PC-3 (cell line): ENCODE measurements around the gene TSPAN16. TPM values are rescaled to one million over a fixed set of nuclear protein-coding genes. Genes with fewer than 3 reads are reported as not detected.

ENCODE experiments used
- ATAC-seq: fragments of 200-7000 bp; cut with Tn5 transposase; 2 replicates; pipeline ENCODE4 v1.9.1; 2020; ENCODE audit warnings: mild to moderate bottlenecking, moderate library complexity
- BruUV-seq: library from RNA; stranded (reverse); fragments of 400-500 nt; replicated peaks from 2 replicates; lab custom pipeline; 2021; lab: Mats Ljungman, UMichigan
- CTCF ChIA-PET: fragments of 300-600 bp; sonication (Branson Sonifier 250); formaldehyde crosslinking; loops from one replicate; lab custom pipeline; 2022; ENCODE audit warnings: antibody characterized with exemption; lab: Charles Lee
- POLR2A ChIA-PET: fragments of 300-600 bp; sonication (Branson Sonifier 250); formaldehyde crosslinking; loops from one replicate; lab custom pipeline; 2022; ENCODE audit warnings: antibody characterized with exemption; ENCODE audit not compliant: unreplicated experiment; lab: Charles Lee
- DNase-seq: peaks from one replicate; pipeline ENCODE4 v3.0.0-alpha.2; 2015
- H2AFZ ChIP-seq: fragments of 300-600 bp; sonication (generic); 2 replicates; pipeline ENCODE4 v1.6.0; 2016; ENCODE audit warnings: antibody characterized with exemption, low read length
- H3F3A ChIP-seq: fragments of 300-600 bp; sonication (generic); one replicate; pipeline ENCODE4 v1.6.0; 2017; ENCODE audit warnings: antibody characterized with exemption, low read length, control low read depth, mild to moderate bottlenecking; ENCODE audit not compliant: unreplicated experiment
- H3K27ac ChIP-seq: fragments of 300-600 bp; sonication (generic); 2 replicates; pipeline ENCODE4 v1.5.1; 2016; ENCODE audit warnings: mild to moderate bottlenecking, low read length
- H3K27me3 ChIP-seq: fragments of 300-600 bp; sonication (generic); 2 replicates; pipeline ENCODE4 v1.6.1; 2016; ENCODE audit warnings: low read length, mixed read lengths
- H3K36me3 ChIP-seq: fragments of 300-600 bp; sonication (generic); 2 replicates; pipeline ENCODE4 v1.6.1; 2016; ENCODE audit warnings: low read depth, mixed run types, low read length, mixed read lengths
- H3K4me1 ChIP-seq: fragments of 300-600 bp; sonication (generic); 2 replicates; pipeline ENCODE4 v1.5.1; 2016; ENCODE audit warnings: low read length; ENCODE audit not compliant: insufficient read depth
- H3K4me2 ChIP-seq: fragments of 300-600 bp; sonication (generic); 2 replicates; pipeline ENCODE4 v1.6.0; 2016; ENCODE audit warnings: low read length
- H3K4me3 ChIP-seq: fragments of 300-600 bp; sonication (generic); 2 replicates; pipeline ENCODE4 v1.5.1; 2016; ENCODE audit warnings: mild to moderate bottlenecking, low read length, mixed read lengths
- H3K79me2 ChIP-seq: fragments of 300-600 bp; sonication (generic); 2 replicates; pipeline ENCODE4 v1.6.1; 2017; ENCODE audit warnings: low read length, mixed read lengths
- H3K9ac ChIP-seq: fragments of 300-600 bp; sonication (generic); 2 replicates; pipeline ENCODE4 v1.6.0; 2016; ENCODE audit warnings: mild to moderate bottlenecking, low read length
- H3K9me2 ChIP-seq: fragments of 300-600 bp; sonication (generic); replicated peaks from 2 replicates; pipeline ENCODE4 v1.6.1; 2016; ENCODE audit warnings: mixed run types, low read length, mixed read lengths
- H3K9me3 ChIP-seq: fragments of 300-600 bp; sonication (generic); 2 replicates; pipeline ENCODE4 v1.6.1; 2016; ENCODE audit warnings: low read length, mixed read lengths
- H4K20me1 ChIP-seq: fragments of 300-600 bp; sonication (generic); 2 replicates; pipeline ENCODE4 v1.6.1; 2016; ENCODE audit warnings: low read length, mixed read lengths
- EZH2 ChIP-seq: fragments of 300-600 bp; sonication (generic); IDR thresholded peaks from one replicate; pipeline ENCODE4 v1.6.1; 2017; ENCODE audit warnings: antibody characterized with exemption, mild to moderate bottlenecking, low read length; ENCODE audit not compliant: unreplicated experiment
- EZH2phosphoT487 ChIP-seq: fragments of 300-600 bp; sonication (generic); IDR thresholded peaks from 2 replicates; pipeline ENCODE4 v1.6.1; 2018; ENCODE audit warnings: mild to moderate bottlenecking, antibody characterized with exemption, low read length, borderline replicate concordance
- intact Hi-C: fragments of 100-400 bp; cut with micrococcal nuclease; formaldehyde crosslinking; loops from 2 replicates; pipeline ENCODE4 v1.9.0; 2023
- total RNA-seq: library from RNA; depleted of rRNA; stranded (reverse); fragments of >200 nt; gene quantifications from 2 replicates; pipeline ENCODE4 v1.2.3, GENCODE V29; 2014
- TF ChIP-seq, protein P1 (sequence below): fragments of 300-600 bp; sonication (generic); conservative IDR thresholded peaks from 2 replicates; pipeline ENCODE4 v1.5.1; 2017; ENCODE audit warnings: antibody characterized with exemption, low read depth, mild to moderate bottlenecking, low read length

The TSPAN16 gene
- total RNA-seq, 1 experiment from 2014 or later: not detected

DNA sequence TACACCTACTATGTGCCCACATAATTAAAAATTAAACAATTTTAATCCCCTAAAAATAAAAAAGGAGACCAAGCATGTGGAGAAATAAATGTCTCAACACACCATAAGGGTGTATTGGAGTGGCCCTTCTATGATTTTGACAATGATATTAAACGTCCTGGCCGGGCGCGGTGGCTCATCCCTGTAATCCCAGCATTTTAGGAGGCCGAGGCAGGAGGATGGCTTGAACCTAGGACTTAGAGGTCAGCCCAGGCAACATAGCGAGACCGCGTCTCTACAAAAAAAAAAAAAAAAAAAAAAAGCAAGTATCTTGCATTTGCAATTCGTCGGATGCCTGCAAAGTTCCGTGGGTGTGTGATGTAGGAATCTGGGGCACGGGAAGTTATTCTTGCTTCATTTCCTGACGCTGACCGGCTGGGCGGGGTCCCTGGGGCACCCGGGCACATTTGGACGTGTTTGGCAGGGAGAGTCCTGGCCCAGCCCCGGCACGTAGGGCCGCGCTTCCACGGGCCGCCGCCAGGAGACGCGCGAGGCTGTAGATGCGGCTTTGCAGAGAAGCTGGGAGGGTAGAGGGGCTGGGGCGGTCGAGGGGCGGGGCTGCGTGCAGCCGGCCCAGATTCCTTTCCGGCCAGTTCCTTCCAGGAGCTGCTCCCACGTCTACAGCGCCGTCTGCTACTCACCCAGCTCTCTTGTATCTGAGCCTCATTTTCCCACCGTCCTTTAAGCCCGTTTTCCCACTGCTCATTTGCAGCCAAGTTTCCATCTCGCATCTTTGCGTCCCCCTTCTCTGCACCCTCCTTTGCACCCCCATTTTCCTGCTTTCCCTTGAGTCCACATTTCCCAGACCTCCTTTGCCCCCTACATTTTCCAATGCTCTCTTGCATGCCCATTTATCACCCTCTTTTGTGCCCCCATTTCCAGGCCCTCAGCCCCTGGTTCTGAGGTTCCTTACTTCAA is 2.2 kb upstream of the TSPAN16 start:
- CTCF ChIA-PET: interaction anchor here (0.5 to 1.2 kb wide), 17 partner anchors 11 to 209 kb away, joined by 3 to 29 read pairs (median 8); partner anchors contain the start of genes CCDC159, EPOR, ODAD3 and RAB3D
- no TSS peak for BruUV-seq
- intact Hi-C loops: loop anchor here (1.0 to 5.0 kb wide), 5 partner anchors 46 to 189 kb away; partner anchors contain the start of genes CCDC159, ODAD3, PRKCSH and RAB3D
- H3K9me2 ChIP-seq: no peaks in the 10 kb centered on the region
- H3F3A ChIP-seq: no peaks in the 10 kb centered on the region
- no peaks in the 10 kb centered on the region for H3K79me2 ChIP-seq
- peak overlapping the region; percentile 42; the same call in 1 of the 2 replicates for H3K9ac ChIP-seq
- DNase-seq (peak; percentile 99), ATAC-seq (peak; percentile 100)
- H3K4me1 ChIP-seq: peaks cover 7% of the 10 kb centered on the region
- H4K20me1 ChIP-seq: no peaks in the 10 kb centered on the region
- H3K36me3 ChIP-seq: no peaks in the 10 kb centered on the region
- H3K4me3 ChIP-seq: peak overlapping the region; percentile 53
- H3K4me2 ChIP-seq: peak overlapping the region; percentile 83
- no peaks in the 10 kb centered on the region for H3K27me3 ChIP-seq
- H3K9me3 ChIP-seq: no peaks in the 10 kb centered on the region
- TF ChIP-seq, protein P1, sequence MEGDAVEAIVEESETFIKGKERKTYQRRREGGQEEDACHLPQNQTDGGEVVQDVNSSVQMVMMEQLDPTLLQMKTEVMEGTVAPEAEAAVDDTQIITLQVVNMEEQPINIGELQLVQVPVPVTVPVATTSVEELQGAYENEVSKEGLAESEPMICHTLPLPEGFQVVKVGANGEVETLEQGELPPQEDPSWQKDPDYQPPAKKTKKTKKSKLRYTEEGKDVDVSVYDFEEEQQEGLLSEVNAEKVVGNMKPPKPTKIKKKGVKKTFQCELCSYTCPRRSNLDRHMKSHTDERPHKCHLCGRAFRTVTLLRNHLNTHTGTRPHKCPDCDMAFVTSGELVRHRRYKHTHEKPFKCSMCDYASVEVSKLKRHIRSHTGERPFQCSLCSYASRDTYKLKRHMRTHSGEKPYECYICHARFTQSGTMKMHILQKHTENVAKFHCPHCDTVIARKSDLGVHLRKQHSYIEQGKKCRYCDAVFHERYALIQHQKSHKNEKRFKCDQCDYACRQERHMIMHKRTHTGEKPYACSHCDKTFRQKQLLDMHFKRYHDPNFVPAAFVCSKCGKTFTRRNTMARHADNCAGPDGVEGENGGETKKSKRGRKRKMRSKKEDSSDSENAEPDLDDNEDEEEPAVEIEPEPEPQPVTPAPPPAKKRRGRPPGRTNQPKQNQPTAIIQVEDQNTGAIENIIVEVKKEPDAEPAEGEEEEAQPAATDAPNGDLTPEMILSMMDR: peak; percentile 99
- TF ChIP-seq EZH2phosphoT487 (no peak), EZH2 (no peak)
- peak overlapping the region; percentile 78 for H2AFZ ChIP-seq
- POLR2A ChIA-PET: interaction anchor here (0.5 to 1.0 kb wide), 3 partner anchors 36 to 149 kb away, joined by 3 to 11 read pairs (median 4); partner anchors contain the start of genes CCDC159 and TMEM205
- H3K27ac ChIP-seq: no peak overlapping the region

DNA sequence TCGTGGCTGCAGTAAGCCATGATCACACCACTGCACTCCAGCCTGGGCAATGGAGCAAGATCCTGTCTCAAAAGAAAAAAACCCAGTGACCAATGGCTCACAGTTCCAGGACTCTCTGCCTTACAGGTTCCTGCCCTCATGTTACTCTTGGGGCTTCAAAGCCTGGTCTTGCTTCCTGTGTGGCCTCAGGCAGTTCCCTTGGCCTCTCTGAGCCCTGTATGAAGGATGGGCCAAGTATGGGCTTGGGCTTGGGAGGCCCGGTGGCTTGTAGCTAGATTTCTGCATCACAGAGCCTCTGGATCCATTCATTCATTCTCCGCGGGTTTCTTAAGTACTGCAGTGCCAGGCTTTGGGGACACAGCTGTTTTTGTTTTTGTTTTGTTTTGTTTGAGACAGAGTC is 780 bp upstream of the TSPAN16 start:
- H4K20me1 ChIP-seq: no peaks in the 10 kb centered on the region
- TF ChIP-seq, protein P1: no peak
- TF ChIP-seq EZH2 (no peak), EZH2phosphoT487 (no peak)
- H3F3A ChIP-seq: no peaks in the 10 kb centered on the region
- H3K27ac ChIP-seq: no peak overlapping the region
- intact Hi-C loops: no loop called here
- no peak for DNase-seq
- no peaks in the 10 kb centered on the region for H3K9me3 ChIP-seq
- no peak overlapping the region for H3K4me3 ChIP-seq
- ATAC-seq: no peak
- CTCF ChIA-PET: interaction anchor here (0.6 kb wide), 1 partner anchor 78 kb away, joined by 3 read pairs; no protein-coding TSS in a partner anchor
- H3K9ac ChIP-seq: no peak overlapping the region
- H3K4me2 ChIP-seq: no peak overlapping the region
- no peaks in the 10 kb centered on the region for H3K9me2 ChIP-seq
- H3K36me3 ChIP-seq: no peaks in the 10 kb centered on the region
- no TSS peak for BruUV-seq
- H3K4me1 ChIP-seq: peaks cover 7% of the 10 kb centered on the region
- POLR2A ChIA-PET: no interaction called here
- no peaks in the 10 kb centered on the region for H3K27me3 ChIP-seq
- no peak overlapping the region for H2AFZ ChIP-seq
- no peaks in the 10 kb centered on the region for H3K79me2 ChIP-seq
